ENCODE results near the gene DNAH9.

DNA sequence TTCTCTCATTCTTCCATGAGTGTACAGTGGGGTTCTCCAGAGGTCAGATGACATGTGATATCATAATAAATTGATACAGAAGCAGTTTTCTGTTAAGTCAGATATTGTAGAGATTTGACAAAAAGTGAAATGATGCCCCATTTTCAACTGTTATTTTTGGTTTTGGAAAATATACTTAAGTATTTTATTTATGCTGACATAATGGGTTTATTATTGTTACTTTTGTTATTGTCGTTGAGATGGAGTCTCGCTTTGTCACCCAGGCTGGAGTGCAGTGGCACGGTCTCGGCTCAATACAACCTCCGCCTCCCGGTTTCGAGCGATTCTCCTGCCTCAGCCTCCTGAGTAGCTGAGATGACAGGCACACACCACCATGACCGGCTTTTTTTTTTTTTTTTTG lies 94.4 kb downstream of the DNAH9 start:
- TF ChIP-seq CTCF (IDR thresholded peaks at IDR 0.05): no peak
- TF ChIP-seq POLR2A (IDR thresholded peaks at IDR 0.05): no peak

Measured in body of pancreas (tissue), 4 donors.